WTC11 (cell line): ENCODE measurements around the gene FADD.

Source experiments
- ATF3 ChIP-seq: sonication (generic); formaldehyde crosslinking; conservative IDR thresholded peaks from 2 replicates; pipeline ENCODE4 v1.8.1; 2022; ENCODE audit warnings: mild to moderate bottlenecking, missing genetic modification reagents
- CTCF ChIP-seq: fragments of 200-600 bp; IDR thresholded peaks from 2 replicates; pipeline ENCODE4 v1.8.0; 2022; ENCODE audit warnings: antibody characterized with exemption
- ETV6 ChIP-seq: sonication (generic); formaldehyde crosslinking; IDR thresholded peaks from 2 replicates; pipeline ENCODE4 v1.8.1; 2022; ENCODE audit warnings: mild to moderate bottlenecking, missing genetic modification reagents
- FOXJ3 ChIP-seq: sonication (generic); formaldehyde crosslinking; IDR thresholded peaks from 2 replicates; pipeline ENCODE4 v1.9.0; 2021; ENCODE audit warnings: missing genetic modification reagents, mild to moderate bottlenecking, borderline replicate concordance
- IRF1 ChIP-seq: sonication (generic); formaldehyde crosslinking; IDR thresholded peaks from 2 replicates; pipeline ENCODE4 v1.8.0; 2023; ENCODE audit warnings: missing genetic modification reagents
- JUN ChIP-seq: sonication (generic); formaldehyde crosslinking; IDR thresholded peaks from 2 replicates; pipeline ENCODE4 v1.8.0; 2023; ENCODE audit warnings: mild to moderate bottlenecking, missing genetic modification reagents
- SOX15 ChIP-seq: fragments of 250-450 bp; sonication (Bioruptor Pico); IDR thresholded peaks from 2 replicates; pipeline ENCODE4 v1.9.0; 2021; ENCODE audit warnings: mild to moderate bottlenecking
- USF2 ChIP-seq: sonication (generic); formaldehyde crosslinking; IDR thresholded peaks from 2 replicates; pipeline ENCODE4 v1.8.1; 2023; ENCODE audit warnings: mild to moderate bottlenecking, missing genetic modification reagents, moderate library complexity

- TF ChIP-seq ATF3 (CRISPR knock-in tag) (no peak), CTCF (no peak), SOX15 (CRISPR knock-in tag) (no peak), IRF1 (CRISPR knock-in tag) (no peak), USF2 (CRISPR knock-in tag) (no peak), JUN (CRISPR knock-in tag) (no peak), ETV6 (CRISPR knock-in tag) (no peak), FOXJ3 (CRISPR knock-in tag) (no peak)
Measured at GRCh38 chr11:70158757-70159389, 44.2 kb upstream of the FADD start.
